GM21825 (cell line): ENCODE results near the gene TMEM126B.
A peak's percentile ranks its signal among the peaks of the same experiment; 100 is the strongest.

ENCODE experiments used
- ATAC-seq: cut with Tn5 transposase; IDR thresholded peaks from one replicate; pipeline ENCODE4 v1.9.1; 2021; ENCODE audit warnings: mild to moderate bottlenecking, moderate library complexity; ENCODE audit not compliant: unreplicated experiment

Gene TMEM126B

GRCh38 chr11:85680897-85681296 is 52.5 kb downstream of the TMEM126B start:
- ATAC-seq, result no peak

DNA sequence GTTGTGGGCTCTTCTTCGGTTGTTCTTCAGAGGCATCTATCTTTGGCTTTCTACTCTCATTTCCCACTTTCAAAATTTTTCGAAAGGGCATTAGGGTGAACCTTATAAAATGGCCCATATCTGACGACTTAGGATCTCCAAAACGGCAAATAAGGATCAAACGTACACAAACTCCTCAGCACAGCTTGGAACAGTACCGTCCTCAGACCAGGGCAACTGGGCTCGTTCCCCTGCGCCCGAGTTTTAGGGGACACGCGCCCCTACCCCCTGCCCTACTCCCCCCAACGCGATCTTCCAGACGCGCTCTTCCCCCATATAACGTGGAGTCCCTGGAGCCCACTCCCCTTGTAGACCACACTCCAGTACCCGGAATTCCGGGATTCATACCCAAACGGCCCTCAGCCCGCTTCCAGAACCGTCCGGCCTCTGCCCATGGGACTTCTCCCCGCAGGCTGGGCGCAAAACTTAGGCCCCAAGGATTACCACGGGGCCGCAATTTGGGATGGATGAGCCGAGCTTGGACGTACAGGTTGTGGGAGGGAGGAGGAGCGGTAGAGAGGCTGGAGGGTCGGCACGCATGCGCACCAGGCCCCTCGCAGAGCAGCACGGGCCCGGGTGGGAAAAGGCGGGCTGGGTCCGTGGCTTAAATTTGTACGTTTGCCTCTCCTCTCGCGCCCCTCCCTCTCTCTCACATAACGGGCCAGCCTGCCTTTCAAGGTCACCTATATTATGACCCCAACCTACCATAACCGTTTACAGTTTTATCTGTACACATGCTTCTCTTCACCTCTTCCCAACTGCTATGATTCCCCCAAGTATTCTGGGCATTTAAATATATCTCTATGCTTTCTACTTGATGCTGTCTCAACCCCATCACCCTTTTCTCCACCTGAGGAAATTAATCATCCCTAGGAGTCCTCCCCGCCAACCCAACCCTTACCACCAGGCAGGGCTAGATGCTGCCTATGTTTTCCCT is 54.2 kb downstream of the TMEM126B start:
- peak; percentile 85 for ATAC-seq

GRCh38 chr11:85685125-85685819 is 56.9 kb downstream of the TMEM126B start:
- no peak for ATAC-seq

DNA sequence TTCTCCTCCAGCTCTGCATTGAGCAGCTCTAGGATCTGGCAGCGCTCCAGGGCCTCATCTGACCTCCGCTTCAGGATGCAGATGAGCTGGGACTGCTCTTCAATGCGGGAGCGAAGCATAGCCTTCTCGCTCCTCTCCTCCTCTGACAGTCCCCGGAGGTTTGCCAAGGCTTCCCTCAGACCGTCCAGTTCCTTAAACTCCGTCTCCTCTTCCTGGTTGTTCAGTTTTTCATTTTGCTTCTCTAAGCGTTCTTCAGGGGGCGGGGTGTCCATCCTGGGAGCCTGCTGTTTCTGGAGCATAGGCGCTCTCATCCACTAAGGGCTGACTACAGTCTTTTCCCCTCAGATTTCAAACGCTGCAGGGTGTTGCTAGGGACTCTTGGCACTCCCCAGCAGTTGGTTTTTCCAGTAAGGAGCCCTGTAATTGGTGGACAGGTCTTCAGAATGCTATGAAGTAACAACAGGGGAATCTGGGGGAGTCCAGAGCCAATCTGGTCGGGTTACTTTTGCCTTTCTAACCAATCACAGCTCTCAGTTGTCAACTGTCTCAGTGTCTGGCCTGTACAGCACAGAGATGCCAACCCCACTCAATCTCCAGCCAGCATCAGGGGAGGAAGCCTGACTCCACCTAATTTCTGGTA is 57.5 kb downstream of the TMEM126B start, which contains the start of gene CCDC89:
Gene CCDC89, minus strand, starts transcription at position 376 of the 640 bp plus-strand sequence. Its CDS starts 65 bp downstream, at position 311.
- ATAC-seq, result no peak
